ENCODE data around the gene NIN.

The NIN gene

DNA sequence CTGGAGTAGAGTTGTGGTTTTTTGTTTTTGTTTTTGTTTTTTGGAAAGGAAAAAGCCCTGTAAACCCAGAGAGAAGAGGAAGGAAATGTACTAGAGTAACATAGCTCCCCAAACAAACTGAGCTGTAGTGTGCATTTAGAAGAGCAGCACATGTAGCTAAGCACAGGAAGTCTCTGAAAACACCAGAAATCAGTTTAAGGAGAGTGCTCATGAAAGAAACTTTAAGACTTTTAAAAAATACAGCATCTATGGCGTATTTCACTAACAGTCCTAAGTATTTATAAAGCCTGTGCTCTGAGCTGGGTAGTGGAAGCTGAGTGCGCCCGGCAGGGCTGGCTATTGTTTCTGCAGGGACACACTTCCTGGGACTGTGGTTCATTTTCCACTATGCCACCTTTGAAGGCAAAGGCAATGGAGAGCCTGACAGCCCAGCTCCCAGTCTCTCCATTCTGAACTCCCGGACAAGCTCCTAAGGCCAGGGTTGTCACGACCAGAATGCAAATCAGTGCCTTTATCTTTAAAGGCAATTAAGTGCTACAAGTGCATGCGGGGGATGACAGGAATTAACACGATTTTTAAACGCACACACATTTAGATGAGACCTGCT is 45.4 kb downstream of the NIN start:
- in situ Hi-C loops (cut with HindIII; ENCODE audit: low sequenced_read_pairs), result no loop called here
- TF ChIP-seq, protein P1, sequence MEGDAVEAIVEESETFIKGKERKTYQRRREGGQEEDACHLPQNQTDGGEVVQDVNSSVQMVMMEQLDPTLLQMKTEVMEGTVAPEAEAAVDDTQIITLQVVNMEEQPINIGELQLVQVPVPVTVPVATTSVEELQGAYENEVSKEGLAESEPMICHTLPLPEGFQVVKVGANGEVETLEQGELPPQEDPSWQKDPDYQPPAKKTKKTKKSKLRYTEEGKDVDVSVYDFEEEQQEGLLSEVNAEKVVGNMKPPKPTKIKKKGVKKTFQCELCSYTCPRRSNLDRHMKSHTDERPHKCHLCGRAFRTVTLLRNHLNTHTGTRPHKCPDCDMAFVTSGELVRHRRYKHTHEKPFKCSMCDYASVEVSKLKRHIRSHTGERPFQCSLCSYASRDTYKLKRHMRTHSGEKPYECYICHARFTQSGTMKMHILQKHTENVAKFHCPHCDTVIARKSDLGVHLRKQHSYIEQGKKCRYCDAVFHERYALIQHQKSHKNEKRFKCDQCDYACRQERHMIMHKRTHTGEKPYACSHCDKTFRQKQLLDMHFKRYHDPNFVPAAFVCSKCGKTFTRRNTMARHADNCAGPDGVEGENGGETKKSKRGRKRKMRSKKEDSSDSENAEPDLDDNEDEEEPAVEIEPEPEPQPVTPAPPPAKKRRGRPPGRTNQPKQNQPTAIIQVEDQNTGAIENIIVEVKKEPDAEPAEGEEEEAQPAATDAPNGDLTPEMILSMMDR (IDR thresholded peaks at IDR 0.05; ENCODE audit: low read depth, low read length), result no peak
- DNase-seq (ENCODE audit: low read depth, low spot score), result no peak
- H3K4me3 ChIP-seq (ENCODE audit: low read depth, low read length), result no peak overlapping the region

DNA sequence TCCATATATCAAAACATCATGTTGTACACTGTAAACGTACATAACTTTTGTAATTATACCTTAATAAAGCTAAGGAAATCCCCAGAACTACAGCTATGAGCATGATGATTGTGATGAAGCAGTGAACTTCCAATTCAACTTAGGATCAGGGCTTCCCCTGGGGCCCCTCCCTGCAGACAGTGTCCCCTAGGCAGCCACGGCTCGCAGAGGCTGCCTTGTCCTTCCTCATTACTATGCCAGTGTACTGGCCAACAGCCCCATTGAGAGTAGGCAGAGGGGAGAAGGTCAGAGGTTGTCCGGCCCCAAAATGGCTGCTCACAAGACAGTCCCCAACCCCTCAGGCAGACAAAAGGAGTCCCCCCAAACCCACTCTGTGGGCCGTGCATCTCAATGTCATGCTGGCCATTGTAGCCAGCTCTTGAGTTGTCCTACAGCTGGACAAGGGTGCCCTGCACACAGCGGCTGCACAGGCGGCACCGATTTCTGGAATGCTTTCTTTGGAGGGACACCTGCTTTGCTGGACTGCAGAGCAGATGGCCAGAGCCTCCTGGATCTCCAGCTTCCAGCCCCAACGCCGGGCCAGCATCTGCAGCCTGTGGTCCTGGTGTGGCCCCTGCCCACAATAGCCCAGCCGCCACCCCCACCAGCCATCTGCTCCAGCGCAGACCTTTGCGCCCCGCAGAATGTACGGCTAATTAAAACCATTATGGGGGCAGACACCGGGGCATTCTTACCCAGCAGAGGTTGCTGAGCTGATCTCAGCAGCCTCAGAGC is 46.1 kb downstream of the NIN start:
- H3K4me3 ChIP-seq (ENCODE audit: low read depth, low read length), result no peak overlapping the region
- DNase-seq (ENCODE audit: low read depth, low spot score), result no peak
- in situ Hi-C loops (cut with HindIII; ENCODE audit: low sequenced_read_pairs), result no loop called here
- TF ChIP-seq, protein P1 (IDR thresholded peaks at IDR 0.05; ENCODE audit: low read depth, low read length), result no peak

DNA sequence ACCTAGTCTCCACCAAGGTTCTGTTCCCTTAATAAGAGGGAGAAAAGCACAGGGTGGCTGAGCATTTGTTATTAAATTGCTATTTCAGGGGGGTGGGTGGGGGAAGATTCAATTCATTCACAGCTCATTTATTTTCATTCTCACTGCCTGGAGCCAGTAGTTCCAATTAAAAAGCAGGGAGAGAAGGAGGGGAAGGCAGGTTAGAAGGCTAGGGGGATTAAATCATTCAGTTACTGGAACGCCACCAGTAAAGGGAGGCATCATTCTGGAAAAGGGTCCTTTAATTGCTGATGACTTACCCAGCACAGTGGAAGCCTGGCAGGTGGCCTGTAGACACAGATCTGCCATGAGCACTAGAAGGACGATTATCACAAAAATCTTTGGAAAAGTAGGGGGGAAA is 47.4 kb downstream of the NIN start:
- DNase-seq (ENCODE audit: low read depth, low spot score), result no peak
- in situ Hi-C loops (cut with HindIII; ENCODE audit: low sequenced_read_pairs), result no loop called here
- TF ChIP-seq, protein P1 (IDR thresholded peaks at IDR 0.05; ENCODE audit: low read depth, low read length), result no peak
- no peak overlapping the region for H3K4me3 ChIP-seq (ENCODE audit: low read depth, low read length)

DNA sequence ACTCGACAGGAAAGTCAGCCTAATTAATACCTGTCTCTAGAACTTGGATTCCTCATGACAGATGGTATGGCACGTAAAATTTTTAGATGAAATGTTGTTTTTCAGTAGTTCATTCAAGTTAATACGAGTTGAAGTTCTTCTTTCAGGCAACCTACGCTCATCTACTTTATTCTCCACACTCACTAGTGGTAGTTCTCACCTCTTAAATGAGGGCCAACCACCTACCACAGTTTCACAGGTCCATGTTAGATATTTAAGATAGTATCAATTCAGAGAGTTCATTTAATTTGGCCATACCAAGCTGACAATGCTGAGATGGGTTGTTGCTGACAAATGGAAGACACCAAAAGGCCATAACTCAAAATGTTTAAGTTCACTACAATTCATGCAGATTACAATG is 50.6 kb downstream of the NIN start:
- in situ Hi-C loops (cut with HindIII; ENCODE audit: low sequenced_read_pairs), result no loop called here
- TF ChIP-seq, protein P1 (IDR thresholded peaks at IDR 0.05; ENCODE audit: low read depth, low read length), result no peak
- H3K4me3 ChIP-seq (ENCODE audit: low read depth, low read length), result no peak overlapping the region
- DNase-seq (ENCODE audit: low read depth, low spot score), result no peak

DNA sequence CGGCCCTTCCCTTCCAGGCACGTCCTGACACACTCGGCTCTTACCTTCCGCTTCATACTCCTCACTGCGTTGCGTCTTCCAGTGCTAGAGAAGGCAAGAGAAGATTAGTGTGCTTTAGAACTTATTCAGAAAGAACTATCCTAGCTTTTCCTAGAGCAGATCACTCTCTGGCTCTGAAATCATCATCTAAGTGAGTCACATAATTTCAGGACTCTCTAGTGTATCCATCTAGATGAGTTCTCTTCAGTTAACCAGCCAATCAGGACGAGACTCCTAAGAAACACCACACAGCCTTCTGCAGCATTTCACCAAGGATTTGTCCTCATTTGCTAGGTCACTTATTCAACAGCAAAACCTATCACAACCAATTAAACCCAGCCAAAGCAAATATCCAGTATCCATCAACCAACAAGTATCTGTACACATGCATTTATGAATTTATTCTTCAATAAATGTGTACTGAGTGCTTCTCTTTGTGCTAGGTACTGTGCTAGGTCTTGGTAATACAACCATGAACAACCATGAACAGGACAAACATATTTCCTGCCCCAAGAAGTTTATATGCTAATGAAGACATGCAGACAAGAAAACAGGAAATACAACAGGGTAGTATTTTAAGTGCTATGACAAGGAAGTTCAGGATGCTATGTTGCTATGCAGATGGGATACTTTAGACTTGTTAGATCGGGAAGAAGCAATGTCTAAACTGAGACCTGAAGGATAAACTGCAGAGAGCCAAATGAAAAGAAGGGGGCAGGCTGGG is 52.1 kb downstream of the NIN start:
- in situ Hi-C loops (cut with HindIII; ENCODE audit: low sequenced_read_pairs), result no loop called here
- H3K4me3 ChIP-seq (ENCODE audit: low read depth, low read length), result no peak overlapping the region
- DNase-seq (ENCODE audit: low read depth, low spot score), result no peak
- TF ChIP-seq, protein P1 (IDR thresholded peaks at IDR 0.05; ENCODE audit: low read depth, low read length), result no peak

DNA sequence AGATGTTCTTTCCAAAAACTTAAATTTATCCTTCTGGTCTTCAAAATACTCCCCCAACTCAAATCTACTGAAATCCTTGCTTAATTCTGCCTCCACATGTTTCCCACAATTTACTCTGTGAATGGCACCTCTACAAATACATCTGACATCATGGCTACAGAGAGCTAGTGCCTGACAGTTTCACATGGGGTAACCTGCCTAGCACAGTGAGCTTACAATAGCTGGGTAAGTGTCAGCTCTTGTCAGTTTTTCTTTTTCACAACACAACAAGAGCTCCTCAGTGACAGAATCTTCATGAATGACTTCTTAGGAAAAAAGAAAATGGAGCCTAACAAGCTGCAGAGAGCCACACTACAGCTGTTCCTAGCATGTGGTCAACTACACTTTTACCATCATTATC is 54.4 kb downstream of the NIN start:
- no peak for DNase-seq (ENCODE audit: low read depth, low spot score)
- in situ Hi-C loops (cut with HindIII; ENCODE audit: low sequenced_read_pairs), result no loop called here
- TF ChIP-seq, protein P1 (IDR thresholded peaks at IDR 0.05; ENCODE audit: low read depth, low read length), result no peak
- H3K4me3 ChIP-seq (ENCODE audit: low read depth, low read length), result no peak overlapping the region

All from astrocyte of the spinal cord (primary cell).